Small intestine (tissue), 7 donors: ENCODE data around the gene PLEKHA6. TPM values are rescaled to one million over a fixed set of nuclear protein-coding genes. Genes with fewer than 3 reads are reported as not detected.

ENCODE experiments used
- DNase-seq, 2 donors: peaks; one replicate each; pipeline versions ENCODE4 v3.0.0 to v3.0.0-alpha.2; 2013
- FAIRE-seq: peaks from 2 replicates; lab custom pipeline; 2012; peaks lifted over from hg19 to GRCh38; lab: Jason Lieb, UNC
- H3K27ac ChIP-seq, 3 donors: one replicate each; pipeline ENCODE4 v1.5.1; 2013; ENCODE audit warnings: low read length in 2 of 3, mild to moderate bottlenecking in 2 of 3, control low read depth in 1 of 3, inconsistent platforms in 1 of 3, low read depth in 1 of 3, moderate library complexity in 1 of 3
- H3K27me3 ChIP-seq, 3 donors: one replicate each; pipeline ENCODE4 v1.6.1; 2013; ENCODE audit warnings: low read length in 3 of 3, inconsistent platforms in 1 of 3; ENCODE audit not compliant: control insufficient read depth in 3 of 3, insufficient read depth in 3 of 3
- H3K36me3 ChIP-seq, 3 donors: one replicate each; pipeline ENCODE4 v1.6.1; 2013; ENCODE audit warnings: low read length in 3 of 3, inconsistent platforms in 1 of 3, low read depth in 1 of 3, mild to moderate bottlenecking in 1 of 3, moderate library complexity in 1 of 3; ENCODE audit not compliant: control insufficient read depth in 3 of 3, insufficient read depth in 2 of 3
- H3K4me1 ChIP-seq, 3 donors: one replicate each; pipeline ENCODE4 v1.6.1; 2013; ENCODE audit warnings: low read length in 2 of 3, inconsistent platforms in 1 of 3, low read depth in 1 of 3, mild to moderate bottlenecking in 1 of 3, moderate library complexity in 1 of 3; ENCODE audit not compliant: control insufficient read depth in 3 of 3, insufficient read depth in 2 of 3
- H3K4me3 ChIP-seq, 3 donors: one replicate each; pipeline ENCODE4 v1.5.1; 2013; ENCODE audit warnings: low read length in 3 of 3, control low read depth in 1 of 3, inconsistent platforms in 1 of 3, low read depth in 1 of 3, mild to moderate bottlenecking in 1 of 3, moderate library complexity in 1 of 3
- H3K9me3 ChIP-seq, 2 donors: one replicate each; pipeline ENCODE4 v1.6.1; 2013; ENCODE audit warnings: low read depth in 1 of 2, low read length in 1 of 2; ENCODE audit not compliant: control insufficient read depth in 2 of 2, insufficient read depth in 1 of 2
- WGBS, 3 donors: extraction: QIAGEN DNeasy Blood & Tissue Kit; methylation state at CpG; one replicate each; pipeline ENCODE4 v1.1.7; 2013; 5-methylcytosine and 5-hydroxymethylcytosine counted together
- polyA plus RNA-seq, 4 donors: library from polyadenylated mRNA; stranded (reverse) in 3 of 4; unstranded in 1 of 4; fragments of 200-250 nt in 3 of 4; fragments of 120-200 nt in 1 of 4; gene quantifications; one replicate each; pipeline versions ENCODE4 v1.2.1 to v1.2.3, GENCODE V29; 2013
- donor health status: healthy with polysubstance abuse.
- donor health status: control.
- donor health status: control.
- donor health status: Bipolar disorder and iron deficiency.
- donor health status: healthy.

The PLEKHA6 gene
- polyA plus RNA-seq, 4 donors: 27.4 to 58.0 (median 38.3) TPM

DNA sequence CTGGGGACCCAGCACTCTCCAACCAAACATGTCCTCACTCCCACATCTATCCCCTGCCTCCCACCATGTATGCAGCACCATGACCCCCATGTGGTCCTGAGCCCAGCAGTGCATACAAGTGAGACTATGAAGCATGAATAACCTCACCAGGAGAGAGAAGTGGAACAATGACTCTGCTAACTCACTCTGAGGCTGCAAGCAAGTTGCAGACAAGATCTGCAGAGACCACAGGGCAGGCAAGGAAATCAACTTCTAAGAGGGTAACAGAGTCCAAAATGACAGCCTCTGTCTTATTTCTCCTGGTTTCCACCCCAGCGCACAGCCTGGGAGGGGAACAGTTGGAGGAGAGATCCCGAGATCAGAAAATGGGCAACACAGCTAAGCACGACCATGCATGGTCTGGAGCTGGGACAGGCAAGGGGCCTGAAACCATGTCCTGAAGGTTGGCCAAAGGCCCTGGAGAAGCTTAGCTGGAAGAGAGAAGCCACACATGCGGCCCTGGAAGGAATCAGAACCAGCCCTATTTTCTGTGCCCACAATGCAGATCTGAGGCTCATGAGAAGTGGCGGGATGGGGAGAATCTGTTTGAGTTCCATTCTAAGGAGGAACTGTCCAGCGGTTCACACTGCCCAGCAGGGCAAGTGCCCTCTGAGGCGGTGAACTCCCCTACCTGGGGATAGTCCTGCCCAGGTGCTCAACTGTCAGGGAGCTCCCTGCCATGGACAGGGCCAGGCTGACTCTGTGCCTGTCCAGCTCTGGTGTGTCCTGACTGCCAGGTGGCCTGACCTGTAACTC is 181.0 kb downstream of the PLEKHA6 start:
- H3K4me1 ChIP-seq: peaks cover 0 to 15% (median 0%) of the 10 kb centered on the region in 3 donors
- no peak overlapping the region for H3K27ac ChIP-seq
- no peaks in the 10 kb centered on the region for H3K9me3 ChIP-seq
- no peak for FAIRE-seq
- H3K4me3 ChIP-seq: no peak overlapping the region
- H3K36me3 ChIP-seq: no peaks in the 10 kb centered on the region
- DNase-seq: no peak
- 88 to 93% (median 89%) methylated on average over 7 of the region's 7 CpGs for WGBS, 3 donors
- peaks cover 0 to 3% (median 2%) of the 10 kb centered on the region in 3 donors for H3K27me3 ChIP-seq

DNA sequence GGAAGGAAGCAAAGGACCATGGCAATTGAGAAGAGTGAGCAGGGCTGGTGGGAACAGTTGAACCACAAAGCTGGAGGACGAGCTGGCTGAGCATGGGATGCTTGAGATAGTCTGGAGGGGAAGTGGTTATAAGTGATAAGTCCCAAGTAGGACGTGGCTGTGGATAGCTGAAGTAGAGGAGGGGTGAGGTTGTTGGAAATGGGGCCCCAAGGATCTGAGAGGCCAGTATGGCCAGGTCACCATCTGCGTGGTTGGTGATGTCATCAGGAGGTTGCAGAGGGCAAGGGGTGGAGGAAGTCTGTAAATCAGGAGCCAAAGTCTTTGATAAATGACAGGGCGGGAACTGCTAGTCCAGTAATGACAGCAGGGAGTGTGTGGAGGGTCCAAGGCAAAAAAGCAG is 182.6 kb downstream of the PLEKHA6 start:
- WGBS, 3 donors: 19 to 31% (median 29%) methylated on average over 4 of the region's 4 CpGs
- Histone ChIP-seq H3K27me3 (peaks cover 0 to 3% (median 2%) of the 10 kb centered on the region in 3 donors), H3K36me3 (no peaks in the 10 kb centered on the region), H3K4me1 (peaks cover 0 to 15% (median 0%) of the 10 kb centered on the region in 3 donors), H3K4me3 (no peak overlapping the region), H3K9me3 (no peaks in the 10 kb centered on the region), H3K27ac (no peak overlapping the region)
- DNase-seq (peak; percentile 69 to 70), FAIRE-seq (no peak)

DNA sequence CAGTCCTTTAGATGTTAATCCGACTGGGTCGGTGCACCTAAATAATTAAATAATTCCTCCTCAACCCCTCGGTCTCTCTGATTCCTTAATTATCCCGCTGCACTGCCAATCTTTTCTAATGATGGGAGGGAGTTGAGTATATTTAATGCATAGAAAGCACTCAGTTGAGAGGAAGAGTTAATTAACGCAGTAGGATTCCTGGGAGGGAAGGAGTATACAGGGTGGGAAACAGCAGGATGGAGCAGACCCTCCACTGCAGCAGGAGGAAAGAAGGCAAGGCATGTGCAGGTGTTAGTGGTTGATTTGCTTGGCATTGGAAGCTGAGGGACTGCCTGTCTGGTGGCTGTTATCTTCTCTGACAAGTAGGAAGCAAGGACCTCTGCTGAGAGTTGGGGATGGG is 183.7 kb downstream of the PLEKHA6 start:
- Histone ChIP-seq H3K36me3 (no peaks in the 10 kb centered on the region), H3K4me3 (no peak overlapping the region), H3K4me1 (peaks cover 0 to 15% (median 0%) of the 10 kb centered on the region in 3 donors), H3K9me3 (no peaks in the 10 kb centered on the region), H3K27me3 (peaks cover 0 to 3% (median 2%) of the 10 kb centered on the region in 3 donors), H3K27ac (no peak overlapping the region)
- 85 to 90% (median 89%) methylated on average over 5 of the region's 5 CpGs for WGBS, 3 donors
- FAIRE-seq: no peak
- no peak for DNase-seq

DNA sequence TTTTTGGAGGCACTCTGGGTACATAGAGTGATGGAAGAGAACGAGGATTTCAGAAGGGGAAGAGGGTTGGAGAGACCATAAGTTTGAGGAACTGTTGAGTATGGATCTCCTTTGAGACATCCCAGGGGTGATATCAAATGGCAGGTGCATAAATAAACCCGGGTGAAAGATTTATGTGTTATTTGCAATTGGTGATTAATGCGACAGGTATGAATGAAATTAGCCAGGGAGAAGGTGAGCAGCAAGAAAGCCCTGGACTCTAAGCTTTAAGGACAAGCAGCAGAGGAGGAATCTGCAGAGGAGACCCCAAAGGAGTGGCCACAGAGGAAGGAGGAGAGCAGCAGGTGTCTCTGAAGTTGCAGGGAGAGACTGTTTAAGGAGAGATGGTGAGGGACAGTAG is 184.8 kb downstream of the PLEKHA6 start:
- Histone ChIP-seq H3K9me3 (peaks cover 0 to 6% of the 10 kb centered on the region in 2 donors), H3K36me3 (no peaks in the 10 kb centered on the region), H3K27ac (no peak overlapping the region), H3K4me1 (peaks cover 0 to 15% (median 0%) of the 10 kb centered on the region in 3 donors), H3K4me3 (no peak overlapping the region), H3K27me3 (peaks cover 0 to 3% (median 2%) of the 10 kb centered on the region in 3 donors)
- WGBS, 3 donors: 44 to 59% (median 53%) methylated on average over 3 of the region's 3 CpGs
- DNase-seq: no peak
- FAIRE-seq: no peak

DNA sequence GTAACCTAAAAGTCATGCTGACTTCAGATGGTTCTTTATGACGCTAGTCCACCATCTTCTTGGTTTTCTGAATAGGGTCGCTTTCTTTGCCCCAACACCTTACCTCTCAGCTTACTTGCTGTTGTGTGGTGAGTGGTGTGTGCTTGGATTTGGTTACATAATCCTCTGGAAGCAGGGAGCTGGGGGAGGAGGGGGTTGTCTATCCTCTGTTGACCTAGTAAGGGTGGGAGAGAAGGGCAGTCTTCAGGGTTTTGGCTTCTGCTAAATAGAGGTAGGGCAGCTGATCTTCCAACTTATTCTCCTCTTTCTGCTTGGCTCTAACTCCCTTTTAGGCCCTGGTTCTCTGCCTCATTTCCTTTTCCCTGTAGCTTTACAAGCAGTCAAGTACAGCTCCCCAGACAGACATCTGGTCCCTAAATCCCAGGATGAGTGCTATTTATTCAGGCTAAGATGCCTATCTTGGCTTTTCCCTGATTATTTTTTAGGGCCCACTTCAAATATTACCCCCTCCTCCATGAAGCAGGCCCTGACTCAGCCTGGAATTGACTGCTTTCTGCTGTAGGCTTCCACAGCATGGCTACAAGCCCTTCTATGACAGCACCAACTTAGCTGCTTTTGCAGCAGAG is 187.2 kb downstream of the PLEKHA6 start:
- H3K4me1 ChIP-seq: peaks cover 0 to 9% (median 0%) of the 10 kb centered on the region in 3 donors
- H3K4me3 ChIP-seq: no peak overlapping the region
- H3K9me3 ChIP-seq: peaks cover 0 to 10% of the 10 kb centered on the region in 2 donors
- DNase-seq (no peak), FAIRE-seq (no peak)
- H3K36me3 ChIP-seq: no peaks in the 10 kb centered on the region
- H3K27me3 ChIP-seq: peaks cover 0 to 2% (median 0%) of the 10 kb centered on the region in 3 donors
- no peak overlapping the region for H3K27ac ChIP-seq
- 91 to 95% (median 91%) methylated on average over 2 of the region's 2 CpGs for WGBS, 3 donors

DNA sequence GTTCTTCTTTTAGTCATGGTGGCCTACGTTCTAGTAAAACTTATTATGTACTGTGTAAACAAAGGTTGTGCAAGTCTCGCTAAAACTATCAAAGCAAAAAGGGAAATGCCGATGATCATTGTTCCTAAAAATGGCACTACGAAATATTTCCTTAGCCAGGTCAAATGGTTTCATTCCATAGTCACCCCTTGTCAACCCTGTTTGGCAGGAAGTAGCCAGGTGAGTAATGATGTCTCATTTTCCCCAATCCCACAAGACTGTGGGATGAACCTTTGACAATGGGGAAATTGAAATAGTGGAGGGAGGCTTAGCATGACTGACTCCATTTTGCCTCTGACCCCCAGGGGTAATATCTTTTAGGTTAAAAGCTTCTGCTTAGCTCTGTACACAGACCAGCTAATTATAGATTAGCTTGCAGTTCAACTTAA is 188.0 kb downstream of the PLEKHA6 start:
- FAIRE-seq: no peak
- no peak for DNase-seq
- Histone ChIP-seq H3K27me3 (peaks cover 0 to 2% (median 0%) of the 10 kb centered on the region in 3 donors), H3K36me3 (no peaks in the 10 kb centered on the region), H3K4me1 (peaks cover 0 to 2% (median 0%) of the 10 kb centered on the region in 3 donors), H3K27ac (no peak overlapping the region), H3K4me3 (no peak overlapping the region), H3K9me3 (peaks cover 0 to 10% of the 10 kb centered on the region in 2 donors)
- WGBS, 3 donors: 57 to 63% (median 60%) methylated on average over 4 of the region's 4 CpGs

DNA sequence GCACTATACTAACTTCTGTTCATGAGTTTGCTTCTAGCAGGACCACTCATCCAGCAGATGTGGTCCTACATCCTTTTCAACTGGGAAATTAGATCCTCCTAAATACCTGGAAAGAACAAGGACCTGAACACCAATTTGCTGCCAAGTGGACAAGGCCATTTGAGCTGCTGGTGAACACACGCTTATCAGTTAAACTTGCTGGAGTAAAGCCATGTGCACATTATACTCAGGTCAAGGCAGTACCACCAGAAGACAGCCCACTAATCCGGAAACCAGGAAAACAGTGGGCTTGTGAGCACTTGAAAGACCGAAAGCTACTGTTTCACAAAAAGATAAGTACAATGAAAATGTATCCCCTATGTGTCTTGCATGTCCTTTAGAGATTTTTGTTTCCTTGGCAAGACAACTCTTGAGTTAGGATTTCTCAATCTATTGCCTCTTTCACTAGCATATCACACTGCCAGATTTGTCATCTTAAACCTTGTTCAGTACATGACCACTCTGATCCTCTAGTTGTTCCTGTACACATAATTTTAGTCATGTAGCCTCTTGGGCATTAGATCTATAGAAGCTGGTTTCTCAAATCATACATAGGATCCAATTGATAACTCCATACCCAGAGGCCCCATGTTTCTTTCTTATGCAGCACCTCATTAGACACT is 189.1 kb downstream of the PLEKHA6 start:
- Histone ChIP-seq H3K27me3 (no peaks in the 10 kb centered on the region), H3K36me3 (no peaks in the 10 kb centered on the region), H3K4me1 (no peaks in the 10 kb centered on the region), H3K27ac (no peak overlapping the region), H3K9me3 (peaks cover 0 to 10% of the 10 kb centered on the region in 2 donors), H3K4me3 (no peak overlapping the region)
- FAIRE-seq: no peak
- DNase-seq: no peak
- WGBS, 3 donors: 86 to 91% (median 87%) methylated on average over 3 of the region's 3 CpGs

DNA sequence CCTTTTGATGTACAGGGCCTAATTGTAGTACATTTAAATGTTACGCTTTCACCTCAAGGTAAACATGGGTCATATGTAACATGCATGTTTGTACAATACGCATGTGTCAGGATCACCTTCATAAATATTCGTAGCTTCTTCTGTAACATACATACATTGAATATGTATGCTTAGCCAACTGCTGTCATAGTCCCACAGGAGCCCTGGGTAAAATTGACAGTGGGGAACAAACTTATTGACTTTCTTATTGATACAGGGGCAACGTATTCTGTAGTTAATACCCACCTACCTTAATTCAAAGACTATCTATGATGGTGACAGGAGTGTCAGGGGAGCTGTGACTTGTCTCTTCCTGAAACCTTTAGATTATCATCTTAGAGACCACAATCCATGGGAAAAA is 189.9 kb downstream of the PLEKHA6 start:
- no peak for DNase-seq
- H3K4me1 ChIP-seq: no peaks in the 10 kb centered on the region
- no peaks in the 10 kb centered on the region for H3K36me3 ChIP-seq
- FAIRE-seq: no peak
- H3K9me3 ChIP-seq: peaks cover 0 to 10% of the 10 kb centered on the region in 2 donors
- 80 to 92% (median 90%) methylated on average over 4 of the region's 4 CpGs for WGBS, 3 donors
- no peaks in the 10 kb centered on the region for H3K27me3 ChIP-seq
- no peak overlapping the region for H3K27ac ChIP-seq
- no peak overlapping the region for H3K4me3 ChIP-seq
